Activated effector memory CD4-positive, alpha-beta T cell treated with Interleukin-2 at 50 U/mL for 16 hours (primary cell): ENCODE data around the gene PDGFRB.

ENCODE experiments used
- DNase-seq: peaks from one replicate; pipeline ENCODE4 v3.0.0-alpha.2; 2020

Gene PDGFRB

GRCh38 chr5:150181766-150182545 lies 26.3 kb upstream of the PDGFRB start:
- DNase-seq, result no peak

- DNase-seq, result no peak
Observed at GRCh38 chr5:150181027-150181426, 25.4 kb upstream of the PDGFRB start.

GRCh38 chr5:150180241-150181026 lies 24.8 kb upstream of the PDGFRB start:
- DNase-seq, result no peak

GRCh38 chr5:150179019-150179620 lies 23.5 kb upstream of the PDGFRB start:
- DNase-seq, result no peak

- no peak for DNase-seq
Observed at GRCh38 chr5:150178262-150178661, 22.6 kb upstream of the PDGFRB start.

- no peak for DNase-seq
Observed at GRCh38 chr5:150177721-150178120, 22.1 kb upstream of the PDGFRB start.

GRCh38 chr5:150176745-150177477 lies 21.3 kb upstream of the PDGFRB start:
- no peak for DNase-seq

GRCh38 chr5:150175536-150175935 lies 19.9 kb upstream of the PDGFRB start:
- DNase-seq, result no peak

- DNase-seq, result no peak
Observed at GRCh38 chr5:150175076-150175475, 19.4 kb upstream of the PDGFRB start.

GRCh38 chr5:150174285-150174684 lies 18.6 kb upstream of the PDGFRB start:
- no peak for DNase-seq

- DNase-seq, result no peak
Observed at GRCh38 chr5:150173161-150173560, 17.5 kb upstream of the PDGFRB start.

- no peak for DNase-seq
Observed at GRCh38 chr5:150172556-150172955, 16.9 kb upstream of the PDGFRB start.

- no peak for DNase-seq
Observed at GRCh38 chr5:150172145-150172544, 16.5 kb upstream of the PDGFRB start.

GRCh38 chr5:150168864-150169263 lies 13.2 kb upstream of the PDGFRB start:
- DNase-seq, result no peak

- no peak for DNase-seq
Observed at GRCh38 chr5:150167908-150168307, 12.3 kb upstream of the PDGFRB start.

- no peak for DNase-seq
Observed at GRCh38 chr5:150167512-150167850, 11.8 kb upstream of the PDGFRB start.

- no peak for DNase-seq
Observed at GRCh38 chr5:150166650-150167511, 11.2 kb upstream of the PDGFRB start, which contains the start of gene CDX1. Gene CDX1 (plus strand): TSS chr5:150166778. CDS start chr5:150166877, 99 bp downstream.

GRCh38 chr5:150166037-150166649 lies 10.5 kb upstream of the PDGFRB start:
- DNase-seq, result no peak

- no peak for DNase-seq
Observed at GRCh38 chr5:150164211-150164980, 8.8 kb upstream of the PDGFRB start.

GRCh38 chr5:150163547-150164059 lies 8.0 kb upstream of the PDGFRB start:
- DNase-seq, result no peak

- DNase-seq, result no peak
Observed at GRCh38 chr5:150163035-150163434, 7.4 kb upstream of the PDGFRB start.
